ENCODE data around the gene TRIM44.
"Not testable (repeated sequence)": the region's sequence is repeated elsewhere in the genome, so short reads cannot be mapped to it uniquely, and the experiment has no call there.

TRIM44 gene

GRCh38 chr11:35662061-35662648 is 420 bp upstream of the TRIM44 start:
- no peak for DNase-seq

GRCh38 chr11:35663408-35663702 is 780 bp downstream of the TRIM44 start:
- in situ Hi-C loops (cut with MboI; ENCODE audit: low pct_unique_long_range_greater_than_20kb, low sequenced_read_pairs): no loop called here
- no peak for DNase-seq

More at GRCh38 chr11:35662061-35662648, 420 bp upstream of the TRIM44 start:
- in situ Hi-C loops (cut with MboI; ENCODE audit: low pct_unique_long_range_greater_than_20kb, low sequenced_read_pairs): no loop called here

GRCh38 chr11:35664977-35665441 is 2.4 kb downstream of the TRIM44 start:
- DNase-seq: peak; percentile 16
- in situ Hi-C loops (cut with MboI; ENCODE audit: low pct_unique_long_range_greater_than_20kb, low sequenced_read_pairs): no loop called here

DNA sequence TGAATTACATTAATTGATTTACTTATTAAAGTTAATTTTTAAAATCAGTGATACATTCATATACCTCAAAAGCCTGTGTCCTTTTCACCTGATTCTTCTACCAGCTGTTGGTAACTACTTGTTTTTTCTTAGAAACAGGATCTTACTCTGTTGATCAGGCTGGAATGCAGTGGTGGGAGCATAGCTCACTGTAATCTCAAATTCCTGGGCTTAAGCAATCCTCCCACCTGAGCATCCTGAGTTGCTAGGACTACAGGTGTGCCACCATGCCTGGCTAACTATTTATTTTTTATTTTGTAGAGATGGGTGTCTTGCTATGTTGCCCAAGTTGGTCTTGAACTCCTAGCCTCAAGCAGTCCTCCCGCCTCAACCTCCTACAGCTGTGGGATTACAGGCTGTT is 4.7 kb downstream of the TRIM44 start:
- in situ Hi-C loops (cut with MboI; ENCODE audit: low pct_unique_long_range_greater_than_20kb, low sequenced_read_pairs): no loop called here
- DNase-seq: no peak

GRCh38 chr11:35668350-35668749 is 5.8 kb downstream of the TRIM44 start:
- DNase-seq; in situ Hi-C loops (cut with MboI; ENCODE audit: low pct_unique_long_range_greater_than_20kb, low sequenced_read_pairs): not testable (repeated sequence)

DNA sequence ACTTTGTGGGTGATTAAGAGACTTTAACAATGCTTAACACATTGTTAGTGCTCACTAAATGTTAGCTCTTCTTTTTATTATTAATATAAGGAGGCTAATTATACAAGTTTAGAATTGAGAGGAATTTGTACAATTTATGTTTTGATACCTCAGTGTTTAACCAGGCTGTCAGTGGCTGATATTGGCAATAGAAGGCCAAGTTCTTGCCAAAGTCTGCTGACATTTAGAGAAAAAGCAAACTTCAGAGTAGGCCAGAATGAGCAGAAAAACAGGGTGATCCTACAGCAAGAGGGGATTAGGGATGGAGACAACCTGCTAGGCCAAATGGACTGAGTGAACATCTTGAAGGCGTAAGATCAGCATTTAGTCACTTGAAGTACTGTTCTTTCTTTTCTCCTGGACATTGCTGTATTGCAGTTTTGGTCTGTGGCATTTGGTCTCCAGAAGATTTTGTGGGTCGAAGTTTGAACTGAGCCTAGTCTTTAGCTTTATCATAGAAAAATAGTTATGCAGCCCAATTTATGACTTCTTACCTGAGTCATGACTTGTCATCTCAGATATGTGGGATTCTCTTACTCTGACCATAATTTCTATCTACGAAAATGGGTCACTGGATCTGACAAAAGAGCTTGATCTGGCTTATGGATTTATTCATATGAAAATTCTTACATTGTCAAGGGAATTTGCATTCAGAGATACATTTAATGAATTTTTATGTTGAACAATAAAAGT is 9.0 kb downstream of the TRIM44 start:
- no peak for DNase-seq
- in situ Hi-C loops (cut with MboI; ENCODE audit: low pct_unique_long_range_greater_than_20kb, low sequenced_read_pairs): no loop called here

GRCh38 chr11:35672608-35673007 is 10.0 kb downstream of the TRIM44 start:
- in situ Hi-C loops (cut with MboI; ENCODE audit: low pct_unique_long_range_greater_than_20kb, low sequenced_read_pairs): no loop called here
- DNase-seq: no peak

GRCh38 chr11:35675901-35676610 is 13.5 kb downstream of the TRIM44 start:
- in situ Hi-C loops (cut with MboI; ENCODE audit: low pct_unique_long_range_greater_than_20kb, low sequenced_read_pairs): no loop called here
- no peak for DNase-seq

GRCh38 chr11:35676611-35676965 is 14.0 kb downstream of the TRIM44 start:
- DNase-seq: no peak
- in situ Hi-C loops (cut with MboI; ENCODE audit: low pct_unique_long_range_greater_than_20kb, low sequenced_read_pairs): no loop called here

DNA sequence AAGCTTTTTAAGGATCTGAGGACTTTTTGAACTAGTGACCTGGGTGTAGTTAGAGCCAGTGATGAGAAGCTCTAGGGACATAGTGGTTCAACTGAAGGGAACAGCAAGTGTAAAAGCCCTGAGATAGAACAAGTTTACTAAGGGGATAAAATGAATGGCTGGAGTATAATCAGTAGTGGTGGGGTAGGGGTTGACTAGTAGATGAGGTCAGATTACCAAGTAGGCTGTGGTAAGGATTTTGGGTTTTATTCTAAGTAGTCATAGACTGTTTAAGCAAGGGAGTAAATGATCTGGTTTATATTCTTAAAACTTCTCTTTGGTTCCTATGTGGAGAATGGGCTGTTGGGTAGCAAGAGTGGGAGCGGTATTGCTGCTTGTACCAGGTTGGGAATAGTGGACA is 15.3 kb downstream of the TRIM44 start:
- in situ Hi-C loops (cut with MboI; ENCODE audit: low pct_unique_long_range_greater_than_20kb, low sequenced_read_pairs): no loop called here
- no peak for DNase-seq

- DNase-seq: no peak
These were observed 15.9 kb downstream of the TRIM44 start for GRCh38 chr11:35678471-35678870.

GRCh38 chr11:35678975-35679374 is 16.4 kb downstream of the TRIM44 start:
- no peak for DNase-seq
- in situ Hi-C loops (cut with MboI; ENCODE audit: low pct_unique_long_range_greater_than_20kb, low sequenced_read_pairs): no loop called here

More at GRCh38 chr11:35678471-35678870, 15.9 kb downstream of the TRIM44 start:
- in situ Hi-C loops (cut with MboI; ENCODE audit: low pct_unique_long_range_greater_than_20kb, low sequenced_read_pairs): no loop called here

DNA sequence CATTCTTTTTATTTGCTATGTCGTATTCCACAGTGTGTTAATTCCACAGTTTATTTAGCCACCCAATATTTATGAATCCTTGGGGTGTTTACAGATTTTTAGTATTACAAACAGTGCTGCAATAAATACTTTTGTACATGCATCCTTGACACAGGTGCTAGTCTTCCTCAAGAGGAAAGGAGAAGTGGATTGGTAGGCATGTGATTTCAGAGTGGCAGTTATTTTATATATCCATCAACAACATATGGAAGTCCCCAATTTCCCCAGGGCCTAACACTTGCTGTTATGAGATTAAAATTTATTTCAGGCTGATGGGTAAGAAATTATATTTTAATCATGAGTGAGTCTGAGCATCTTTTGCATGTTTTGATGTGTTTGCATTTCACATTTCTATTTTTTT is 17.9 kb downstream of the TRIM44 start:
- DNase-seq: no peak
- in situ Hi-C loops (cut with MboI; ENCODE audit: low pct_unique_long_range_greater_than_20kb, low sequenced_read_pairs): no loop called here

- in situ Hi-C loops (cut with MboI; ENCODE audit: low pct_unique_long_range_greater_than_20kb, low sequenced_read_pairs): no loop called here
- DNase-seq: no peak
These were observed 18.7 kb downstream of the TRIM44 start for GRCh38 chr11:35681163-35681767.

DNA sequence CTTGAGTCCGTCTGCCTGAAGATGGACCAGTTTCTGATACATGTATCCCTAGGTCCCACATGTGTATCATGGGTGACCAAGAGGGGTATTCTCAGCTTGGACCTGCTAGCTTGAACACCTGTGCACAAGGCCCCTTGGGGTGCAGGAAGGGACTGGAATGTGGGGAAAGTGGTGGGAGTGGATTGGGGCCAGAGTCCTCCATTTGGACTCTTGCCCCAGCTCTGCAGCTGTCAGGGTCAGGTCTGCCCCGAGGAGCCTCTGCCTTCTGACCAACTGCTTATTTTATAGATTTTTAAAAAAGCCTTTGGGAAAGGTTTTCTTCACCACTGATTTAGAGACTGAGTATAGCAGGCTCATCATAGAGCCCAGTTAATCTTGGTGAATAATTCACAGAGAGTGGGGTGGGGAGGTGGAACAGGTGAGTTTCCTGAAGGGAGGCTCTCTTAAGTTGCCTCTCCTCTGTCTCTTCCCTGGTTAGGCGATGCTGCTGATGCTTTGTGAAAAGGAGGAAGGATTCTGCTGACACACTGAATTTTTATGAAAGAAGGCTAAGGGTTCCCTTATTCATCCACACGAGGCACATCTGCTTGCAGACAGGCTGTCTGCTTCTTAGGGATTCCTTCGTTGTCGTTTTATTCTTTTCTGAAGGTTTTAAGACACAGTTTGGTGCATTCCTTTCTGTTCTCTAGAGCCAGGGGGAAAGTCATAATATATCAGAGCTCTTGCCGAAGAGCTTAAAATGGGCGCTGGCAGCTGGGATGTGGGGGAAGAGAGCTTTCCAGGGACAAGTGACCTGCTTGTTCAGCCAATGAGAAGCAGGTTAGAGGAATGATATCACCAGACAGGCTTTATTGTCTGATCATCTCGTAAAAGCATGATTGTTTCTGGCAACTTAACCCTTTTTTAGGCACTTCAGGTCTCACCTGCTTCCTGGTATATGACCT is 19.9 kb downstream of the TRIM44 start:
- DNase-seq: no peak
- in situ Hi-C loops (cut with MboI; ENCODE audit: low pct_unique_long_range_greater_than_20kb, low sequenced_read_pairs): no loop called here

- in situ Hi-C loops (cut with MboI; ENCODE audit: low pct_unique_long_range_greater_than_20kb, low sequenced_read_pairs): no loop called here
- no peak for DNase-seq
These were observed 21.3 kb downstream of the TRIM44 start for GRCh38 chr11:35683728-35684339.

- in situ Hi-C loops (cut with MboI; ENCODE audit: low pct_unique_long_range_greater_than_20kb, low sequenced_read_pairs): no loop called here
- DNase-seq: no peak
These were observed 25.4 kb downstream of the TRIM44 start for GRCh38 chr11:35688023-35688422.

- no peak for DNase-seq
- in situ Hi-C loops (cut with MboI; ENCODE audit: low pct_unique_long_range_greater_than_20kb, low sequenced_read_pairs): no loop called here
These were observed 26.8 kb downstream of the TRIM44 start for GRCh38 chr11:35689081-35689996.

Measured in KBM-7 (cell line).